Ishikawa (cell line): Measurements from ENCODE around the gene OLR1.

Experiments
- CEBPB ChIP-seq: IDR thresholded peaks from 2 replicates; pipeline ENCODE4 v1.6.1; 2012
- CREB1 ChIP-seq: IDR thresholded peaks from 2 replicates; pipeline ENCODE4 v1.6.1; 2012; ENCODE audit warnings: low read depth
- EGR1 ChIP-seq: IDR thresholded peaks from 2 replicates; pipeline ENCODE4 v1.6.1; 2012
- EP300 ChIP-seq: IDR thresholded peaks from 2 replicates; pipeline ENCODE4 v1.6.1; 2012; ENCODE audit warnings: borderline replicate concordance
- FOXM1 ChIP-seq: IDR thresholded peaks from 2 replicates; pipeline ENCODE4 v1.6.1; 2012; ENCODE audit warnings: low read depth, borderline replicate concordance
- NFIC ChIP-seq: IDR thresholded peaks from 2 replicates; pipeline ENCODE4 v1.6.1; 2012
- RAD21 ChIP-seq: IDR thresholded peaks from 2 replicates; pipeline ENCODE4 v1.6.1; 2012; ENCODE audit warnings: low read depth
- TAF1 ChIP-seq: IDR thresholded peaks from 2 replicates; pipeline ENCODE4 v1.6.1; 2012; ENCODE audit warnings: low read depth, mild to moderate bottlenecking
- TCF12 ChIP-seq: IDR thresholded peaks from 2 replicates; pipeline ENCODE4 v1.6.1; 2012; ENCODE audit warnings: low read depth
- TEAD4 ChIP-seq: IDR thresholded peaks from 2 replicates; pipeline ENCODE4 v1.6.1; 2012
- YY1 ChIP-seq: IDR thresholded peaks from 2 replicates; pipeline ENCODE4 v1.6.1; 2012; ENCODE audit warnings: low read depth
- ZBTB7A ChIP-seq: IDR thresholded peaks from 2 replicates; pipeline ENCODE4 v1.6.1; 2012; ENCODE audit warnings: low read depth
- TF ChIP-seq, protein P1 (sequence below): IDR thresholded peaks from 2 replicates; pipeline ENCODE4 v1.6.1; 2012
- TF ChIP-seq, protein P2 (sequence below): IDR thresholded peaks from 2 replicates; pipeline ENCODE4 v1.6.1; 2012; ENCODE audit warnings: low read depth, mild to moderate bottlenecking
- TF ChIP-seq, protein P3 (sequence below): IDR thresholded peaks from 2 replicates; pipeline ENCODE4 v1.6.1; 2012

The OLR1 gene

DNA sequence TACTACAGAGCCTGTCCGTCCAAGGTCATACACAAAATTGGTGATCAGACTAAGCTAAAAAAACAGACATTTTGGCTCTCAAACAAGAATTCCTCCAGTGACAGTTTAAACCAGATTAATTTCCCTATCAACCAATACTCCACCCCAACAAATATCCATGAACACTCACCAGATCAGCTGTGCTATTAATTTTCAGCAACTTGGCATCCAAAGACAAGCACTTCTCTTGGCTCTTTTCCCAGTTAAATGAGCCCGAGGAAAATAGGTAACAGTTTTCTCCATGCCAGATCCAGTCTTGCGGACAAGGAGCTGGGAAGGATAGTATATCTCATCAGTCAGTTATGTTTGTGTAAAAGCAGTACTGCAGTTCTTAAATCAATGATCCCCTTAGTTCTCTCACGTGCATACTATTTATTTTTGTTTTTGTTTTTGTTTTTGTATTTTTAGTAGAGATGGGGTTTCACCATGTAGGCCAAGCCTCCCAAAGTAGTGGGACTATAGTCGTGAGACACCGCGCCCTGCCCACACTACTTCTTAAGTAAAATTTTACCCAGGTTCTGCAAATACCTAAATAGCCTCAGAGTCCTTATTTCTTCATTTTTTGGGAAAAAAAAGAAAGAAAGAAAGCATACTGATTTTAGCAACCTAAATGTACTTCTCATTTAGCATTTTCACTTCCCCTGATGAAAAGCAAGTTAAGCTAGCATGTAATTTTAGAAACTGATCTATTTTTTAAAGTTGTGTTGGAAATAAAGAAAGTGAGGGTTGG lies 11.1 kb downstream of the OLR1 start:
- TF ChIP-seq NFIC (no peak), RAD21 (no peak), TCF12 (no peak), CREB1 (no peak), ZBTB7A (no peak), YY1 (no peak), CEBPB (no peak), TAF1 (no peak), EGR1 (no peak), TEAD4 (no peak), FOXM1 (no peak), EP300 (no peak)
- TF ChIP-seq, protein P1, sequence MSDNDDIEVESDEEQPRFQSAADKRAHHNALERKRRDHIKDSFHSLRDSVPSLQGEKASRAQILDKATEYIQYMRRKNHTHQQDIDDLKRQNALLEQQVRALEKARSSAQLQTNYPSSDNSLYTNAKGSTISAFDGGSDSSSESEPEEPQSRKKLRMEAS, result no peak
- TF ChIP-seq, protein P2, sequence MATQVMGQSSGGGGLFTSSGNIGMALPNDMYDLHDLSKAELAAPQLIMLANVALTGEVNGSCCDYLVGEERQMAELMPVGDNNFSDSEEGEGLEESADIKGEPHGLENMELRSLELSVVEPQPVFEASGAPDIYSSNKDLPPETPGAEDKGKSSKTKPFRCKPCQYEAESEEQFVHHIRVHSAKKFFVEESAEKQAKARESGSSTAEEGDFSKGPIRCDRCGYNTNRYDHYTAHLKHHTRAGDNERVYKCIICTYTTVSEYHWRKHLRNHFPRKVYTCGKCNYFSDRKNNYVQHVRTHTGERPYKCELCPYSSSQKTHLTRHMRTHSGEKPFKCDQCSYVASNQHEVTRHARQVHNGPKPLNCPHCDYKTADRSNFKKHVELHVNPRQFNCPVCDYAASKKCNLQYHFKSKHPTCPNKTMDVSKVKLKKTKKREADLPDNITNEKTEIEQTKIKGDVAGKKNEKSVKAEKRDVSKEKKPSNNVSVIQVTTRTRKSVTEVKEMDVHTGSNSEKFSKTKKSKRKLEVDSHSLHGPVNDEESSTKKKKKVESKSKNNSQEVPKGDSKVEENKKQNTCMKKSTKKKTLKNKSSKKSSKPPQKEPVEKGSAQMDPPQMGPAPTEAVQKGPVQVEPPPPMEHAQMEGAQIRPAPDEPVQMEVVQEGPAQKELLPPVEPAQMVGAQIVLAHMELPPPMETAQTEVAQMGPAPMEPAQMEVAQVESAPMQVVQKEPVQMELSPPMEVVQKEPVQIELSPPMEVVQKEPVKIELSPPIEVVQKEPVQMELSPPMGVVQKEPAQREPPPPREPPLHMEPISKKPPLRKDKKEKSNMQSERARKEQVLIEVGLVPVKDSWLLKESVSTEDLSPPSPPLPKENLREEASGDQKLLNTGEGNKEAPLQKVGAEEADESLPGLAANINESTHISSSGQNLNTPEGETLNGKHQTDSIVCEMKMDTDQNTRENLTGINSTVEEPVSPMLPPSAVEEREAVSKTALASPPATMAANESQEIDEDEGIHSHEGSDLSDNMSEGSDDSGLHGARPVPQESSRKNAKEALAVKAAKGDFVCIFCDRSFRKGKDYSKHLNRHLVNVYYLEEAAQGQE, result no peak

DNA sequence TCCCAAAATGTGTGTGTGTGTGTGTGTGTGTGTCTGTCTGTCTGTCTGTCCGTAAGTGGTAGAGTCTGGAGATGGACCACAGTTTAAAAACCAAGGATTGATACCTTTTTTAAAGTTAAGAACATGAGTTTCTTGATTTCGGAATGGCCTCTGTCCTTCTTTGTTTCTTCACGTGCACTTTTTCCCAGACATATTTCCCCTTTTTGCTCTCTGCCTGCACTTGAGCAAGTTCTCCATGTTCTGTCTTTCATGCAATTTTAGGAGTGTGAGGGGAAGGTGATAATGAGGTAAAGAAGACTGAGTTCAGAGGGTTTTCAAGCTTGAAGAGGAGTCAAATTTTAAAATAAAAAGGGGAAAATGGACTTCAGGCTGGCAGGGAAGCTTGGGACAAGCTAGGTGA lies 12.7 kb downstream of the OLR1 start:
- TF ChIP-seq FOXM1 (no peak), CEBPB (no peak), EP300 (no peak)

DNA sequence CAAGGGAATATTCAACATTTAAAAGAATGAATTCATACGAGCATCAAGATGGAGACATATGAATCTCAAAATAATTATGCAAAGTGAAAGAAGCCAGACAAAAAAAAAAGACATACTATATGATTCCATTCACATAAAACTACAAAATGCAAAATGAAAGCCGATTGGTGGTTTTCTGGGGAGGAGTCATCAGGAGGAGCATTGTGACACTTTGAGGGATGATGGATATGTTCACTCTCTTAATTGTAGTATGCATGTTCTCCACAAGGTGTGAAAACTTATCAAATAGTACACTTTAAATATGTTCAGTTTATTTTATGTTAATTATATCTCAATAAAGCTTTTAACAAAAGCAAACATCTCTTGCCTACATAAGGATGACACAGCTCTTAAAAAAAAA lies 13.5 kb downstream of the OLR1 start:
- TF ChIP-seq EP300, result no peak
- TF ChIP-seq, protein P2, result no peak
- no peak for TF ChIP-seq ZBTB7A
- TF ChIP-seq FOXM1, result no peak
- TF ChIP-seq RAD21, result no peak
- no peak for TF ChIP-seq TCF12
- no peak for TF ChIP-seq YY1

DNA sequence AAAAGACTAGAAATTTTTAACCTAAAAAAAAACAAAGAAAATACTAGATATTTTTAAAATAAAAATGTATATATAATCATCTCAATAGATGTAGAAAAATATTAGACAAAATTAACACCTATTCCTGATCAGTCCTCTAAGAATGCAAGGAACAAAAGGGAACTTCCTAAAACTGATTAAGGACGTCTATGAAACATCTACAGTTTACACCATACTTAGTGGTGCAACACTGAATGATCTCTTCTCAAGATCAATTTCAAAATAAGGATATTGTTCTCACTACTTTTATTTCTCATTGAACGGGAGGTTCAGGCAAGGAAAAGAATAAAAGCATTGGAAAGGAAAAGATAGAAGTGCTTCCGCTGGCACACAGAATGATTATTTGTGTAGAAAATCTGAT lies 16.0 kb downstream of the OLR1 start:
- TF ChIP-seq, protein P3, sequence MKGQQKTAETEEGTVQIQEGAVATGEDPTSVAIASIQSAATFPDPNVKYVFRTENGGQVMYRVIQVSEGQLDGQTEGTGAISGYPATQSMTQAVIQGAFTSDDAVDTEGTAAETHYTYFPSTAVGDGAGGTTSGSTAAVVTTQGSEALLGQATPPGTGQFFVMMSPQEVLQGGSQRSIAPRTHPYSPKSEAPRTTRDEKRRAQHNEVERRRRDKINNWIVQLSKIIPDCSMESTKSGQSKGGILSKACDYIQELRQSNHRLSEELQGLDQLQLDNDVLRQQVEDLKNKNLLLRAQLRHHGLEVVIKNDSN, result no peak
- TF ChIP-seq FOXM1 (no peak), NFIC (no peak), TEAD4 (no peak), TAF1 (no peak), CEBPB (no peak), EP300 (no peak), CREB1 (no peak), YY1 (no peak), EGR1 (no peak), ZBTB7A (no peak)
- TF ChIP-seq, protein P1, result no peak

DNA sequence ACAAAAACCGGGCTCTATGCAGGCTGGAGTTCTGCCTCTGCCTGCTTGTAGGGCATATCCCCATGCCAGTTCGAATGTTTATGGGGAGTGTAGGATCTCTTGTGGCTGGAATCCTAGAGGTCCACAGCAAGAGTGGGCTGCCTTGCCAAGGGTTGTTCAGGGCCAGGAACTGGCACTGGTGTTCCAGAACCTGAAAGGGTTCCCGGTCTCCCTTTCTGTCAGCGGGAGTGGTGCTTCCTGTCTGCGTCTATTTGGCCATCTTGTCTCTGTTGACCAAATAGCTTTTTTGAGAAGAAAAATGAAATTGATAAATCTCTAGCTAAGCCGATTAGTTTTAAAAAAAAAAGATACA lies 17.8 kb downstream of the OLR1 start:
- TF ChIP-seq EGR1, result no peak
- no peak for TF ChIP-seq RAD21
- no peak for TF ChIP-seq EP300
- TF ChIP-seq TCF12, result no peak
- TF ChIP-seq ZBTB7A, result no peak
- TF ChIP-seq TEAD4, result no peak
- TF ChIP-seq, protein P2, result no peak
- no peak for TF ChIP-seq FOXM1
- TF ChIP-seq NFIC, result no peak
- TF ChIP-seq TAF1, result no peak
- no peak for TF ChIP-seq YY1
- TF ChIP-seq CREB1, result no peak
- TF ChIP-seq, protein P3, result no peak
- no peak for TF ChIP-seq CEBPB
